K562 (cell line): ENCODE measurements around the gene SFXN3. TPM values are rescaled to one million over a fixed set of nuclear protein-coding genes. Genes with fewer than 3 reads are reported as not detected.

Experiments used
- ATAC-seq: fragments of 200-7000 bp; cut with Tn5 transposase; 3 replicates; pipeline ENCODE4 v1.9.1; 2020; ENCODE audit warnings: moderate library complexity
- BruUV-seq: library from RNA; stranded (reverse); fragments of 400-500 nt; replicated peaks from 2 replicates; lab custom pipeline; 2021; lab: Mats Ljungman, UMichigan
- CTCF ChIA-PET: fragments of 300-600 bp; formaldehyde crosslinking; extraction: SDS; loops from one replicate; lab custom pipeline; 2021; ENCODE audit warnings: low intra/inter-chr PET ratio; lab: Yijun Ruan, JAX
- POLR2A ChIA-PET: fragments of 300-600, 350-650 bp; sonication (Branson Sonifier 250); formaldehyde crosslinking; extraction: SDS; loops from one replicate; lab custom pipeline; 2021; ENCODE audit warnings: antibody characterized with exemption, inconsistent platforms; lab: Yijun Ruan, JAX
- DNase-seq, 4 experiments: peaks; one replicate each; pipeline versions ENCODE4 v3.0.0 to v3.0.0-alpha.2; 2011 to 2018; ENCODE audit warnings: low spot score in 3 of 4, mixed read lengths in 3 of 4; ENCODE audit errors: extremely low read depth in 1 of 4
- FAIRE-seq: peaks from 2 replicates; lab custom pipeline; 2011; peaks lifted over from hg19 to GRCh38; lab: Jason Lieb, UNC
- H2AFZ ChIP-seq: 2 replicates; pipeline ENCODE4 v1.6.0; 2011; ENCODE audit warnings: low read depth, low read length, control low read depth, inconsistent platforms
- H3K27ac ChIP-seq: fragments of 200-600 bp; 3 replicates; pipeline ENCODE4 v1.8.0; 2011; ENCODE audit warnings: low read depth, mild to moderate bottlenecking, control low read depth, inconsistent platforms, low read length, moderate library complexity, mixed read lengths; ENCODE audit errors: extremely low read depth
- H3K27me3 ChIP-seq, 2 experiments: fragments of 300-600 bp in 1 of 2; 2 replicates in 1 of 2; 3 replicates in 1 of 2; pipeline versions ENCODE4 v1.6.0 to v1.8.0; 2011; ENCODE audit warnings: inconsistent platforms in 2 of 2, low read length in 2 of 2, mild to moderate bottlenecking in 1 of 2, mixed read lengths in 1 of 2, moderate library complexity in 1 of 2; ENCODE audit not compliant: control insufficient read depth in 2 of 2, insufficient read depth in 2 of 2
- H3K36me3 ChIP-seq: fragments of 300-600 bp; 3 replicates; pipeline ENCODE4 v1.8.0; 2011; ENCODE audit warnings: mild to moderate bottlenecking, low read length, inconsistent platforms; ENCODE audit not compliant: control insufficient read depth, insufficient read depth
- H3K4me1 ChIP-seq, 2 experiments: fragments of 200-600 bp in 1 of 2; replicated peaks in 1 of 2; 2 replicates in 1 of 2; 3 replicates in 1 of 2; pipeline versions ENCODE4 v1.5.1 to v1.8.0; 2011; ENCODE audit warnings: inconsistent platforms in 2 of 2, low read length in 2 of 2, mild to moderate bottlenecking in 1 of 2, mixed read lengths in 1 of 2, moderate library complexity in 1 of 2; ENCODE audit not compliant: control insufficient read depth in 2 of 2, insufficient read depth in 2 of 2
- H3K4me2 ChIP-seq: 2 replicates; pipeline ENCODE4 v1.6.1; 2011; ENCODE audit warnings: low read length, control low read depth, inconsistent platforms, mixed read lengths; ENCODE audit not compliant: insufficient read depth
- H3K4me3 ChIP-seq: fragments of 200-600 bp; sonication (generic), shearing (Covaris generic); 2 replicates; pipeline ENCODE4 v1.5.1; 2016; ENCODE audit warnings: control low read depth, inconsistent platforms
- H3K79me2 ChIP-seq: fragments of 200-600 bp; 3 replicates; pipeline ENCODE4 v1.8.0; 2011; ENCODE audit warnings: low read length, inconsistent platforms; ENCODE audit not compliant: control insufficient read depth, insufficient read depth
- H3K9ac ChIP-seq, 2 experiments: 2 replicates each; pipeline versions ENCODE4 v1.6.0 to v1.6.1; 2011; ENCODE audit warnings: low read depth in 2 of 2, low read length in 2 of 2, control low read depth in 1 of 2, inconsistent platforms in 1 of 2, mild to moderate bottlenecking in 1 of 2, mixed read lengths in 1 of 2; ENCODE audit not compliant: insufficient read depth in 1 of 2
- H3K9me1 ChIP-seq: one replicate; pipeline ENCODE4 v1.6.0; 2011; ENCODE audit warnings: inconsistent platforms, mild to moderate bottlenecking, low read length, moderate library complexity; ENCODE audit not compliant: control insufficient read depth, insufficient read depth
- H3K9me3 ChIP-seq: replicated peaks from 2 replicates; pipeline ENCODE4 v1.5.1; 2011; ENCODE audit warnings: low read depth, low read length, inconsistent platforms; ENCODE audit not compliant: control insufficient read depth, insufficient read depth
- H4K20me1 ChIP-seq: replicated peaks from 2 replicates; pipeline ENCODE4 v1.6.1; 2011; ENCODE audit warnings: low read length, inconsistent platforms, mixed read lengths; ENCODE audit not compliant: control insufficient read depth, insufficient read depth
- ASH1L ChIP-seq: fragments of 450-650 bp; IDR thresholded peaks from 2 replicates; pipeline ENCODE4 v1.6.1; 2018; ENCODE audit warnings: borderline replicate concordance, mild to moderate bottlenecking, low read depth; ENCODE audit not compliant: partially characterized antibody
- DNMT1 ChIP-seq: fragments of 450-650 bp; IDR thresholded peaks from 2 replicates; pipeline ENCODE4 v1.6.1; 2016; ENCODE audit warnings: antibody characterized with exemption, mild to moderate bottlenecking
- E2F4 ChIP-seq: sonication (generic); formaldehyde crosslinking; IDR thresholded peaks from 2 replicates; pipeline ENCODE4 v1.8.0; 2022; ENCODE audit warnings: mild to moderate bottlenecking, low read depth, missing genetic modification reagents
- EHMT2 ChIP-seq: fragments of 450-650 bp; IDR thresholded peaks from 2 replicates; pipeline ENCODE4 v1.6.1; 2018; ENCODE audit warnings: antibody characterized with exemption
- MAFK ChIP-seq: IDR thresholded peaks from 2 replicates; pipeline ENCODE4 v1.6.1; 2011; ENCODE audit warnings: low read length, improper control_type of control experiment
- OTX1 ChIP-seq: fragments of 450-650 bp; formaldehyde crosslinking; IDR thresholded peaks from 2 replicates; pipeline ENCODE4 v1.4.0; 2022; ENCODE audit warnings: mild to moderate bottlenecking
- TRIM28 ChIP-seq: fragments of 450-650 bp; IDR thresholded peaks from 2 replicates; pipeline ENCODE4 v1.6.1; 2017
- ZEB2 ChIP-seq: fragments of 450-650 bp; IDR thresholded peaks from 2 replicates; pipeline ENCODE4 v1.6.1; 2016
- ZNF445 ChIP-seq: fragments of 250-450 bp; sonication (Bioruptor Pico); IDR thresholded peaks from 2 replicates; pipeline ENCODE4 v1.4.0; 2020; ENCODE audit warnings: low read depth, mild to moderate bottlenecking, moderate library complexity
- ZNF592 ChIP-seq: fragments of 450-650 bp; IDR thresholded peaks from 2 replicates; pipeline ENCODE4 v1.6.1; 2017; ENCODE audit warnings: antibody characterized with exemption, mild to moderate bottlenecking
- WGBS: fragments of 100-300 bp; shearing (Covaris generic); methylation state at CpG from one replicate; pipeline ENCODE4 v1.1.6; 2016; ENCODE audit warnings: low coverage, mixed read lengths; ENCODE audit not compliant: insufficient coverage; ENCODE audit errors: missing lambda C conversion rate; 5-methylcytosine and 5-hydroxymethylcytosine counted together
- in situ Hi-C: fragments of 300-500 bp; cut with MboI; formaldehyde crosslinking; loops from 4 replicates; pipeline ENCODE4 v1.15.0; 2018; ENCODE audit warnings: inconsistent platforms, mixed read lengths
- intact Hi-C: fragments of 100-400 bp; cut with micrococcal nuclease; formaldehyde crosslinking; loops from 2 replicates; pipeline ENCODE4 v1.14.2; 2022
- polyA plus RNA-seq, 8 experiments: library from polyadenylated mRNA; depleted of rRNA in 4 of 8; stranded (reverse) in 5 of 8; unstranded in 3 of 8; fragments of >200 nt; fragmentation: Nextera tagmentation in 2 of 8; fragmentation: Illumina TruSeq in 1 of 8; extraction: Ambion mirVana in 2 of 8; extraction: Trizol in 1 of 8; gene quantifications; 2 replicates each; pipeline versions ENCODE4 v1.2.1 to v1.2.3, GENCODE V29; 2011 to 2014; ENCODE audit warnings: inconsistent platforms in 1 of 8, missing spikeins in 1 of 8
- total RNA-seq, 7 experiments: library from RNA; depleted of rRNA in 6 of 7; stranded (reverse); fragments of >200 nt in 6 of 7; fragmentation: Illumina TruSeq in 2 of 7; extraction: Trizol in 2 of 7; gene quantifications; 2 replicates each; pipeline versions ENCODE4 v1.2.1 to v1.2.3, GENCODE V29; 2011 to 2021; ENCODE audit warnings: low replicate concordance in 1 of 7
- TF ChIP-seq, protein P1 (sequence below), 2 experiments: fragments of 200-800 bp in 1 of 2; sonication (Bioruptor generic) in 1 of 2; sonication (generic) in 1 of 2; formaldehyde crosslinking in 1 of 2; IDR thresholded peaks in 1 of 2; conservative IDR thresholded peaks in 1 of 2; 2 replicates each; pipeline versions ENCODE4 v1.5.0 to v1.6.1; 2016 to 2020; ENCODE audit warnings: missing compliant biosample characterization in 1 of 2, missing genetic modification characterization in 1 of 2, missing genetic modification reagents in 1 of 2
- TF ChIP-seq, protein P2 (sequence below): fragments of 450-650 bp; formaldehyde crosslinking; IDR thresholded peaks from 2 replicates; pipeline ENCODE4 v1.4.0; 2020; ENCODE audit warnings: mild to moderate bottlenecking, moderate library complexity

Gene SFXN3
- total and polyA plus RNA-seq, 9 of the 15 experiments (the other 6 are each of a cell fraction or from before 2014, with no cell fraction given) = 0.24 to 4.6 (median 0.86) TPM

DNA sequence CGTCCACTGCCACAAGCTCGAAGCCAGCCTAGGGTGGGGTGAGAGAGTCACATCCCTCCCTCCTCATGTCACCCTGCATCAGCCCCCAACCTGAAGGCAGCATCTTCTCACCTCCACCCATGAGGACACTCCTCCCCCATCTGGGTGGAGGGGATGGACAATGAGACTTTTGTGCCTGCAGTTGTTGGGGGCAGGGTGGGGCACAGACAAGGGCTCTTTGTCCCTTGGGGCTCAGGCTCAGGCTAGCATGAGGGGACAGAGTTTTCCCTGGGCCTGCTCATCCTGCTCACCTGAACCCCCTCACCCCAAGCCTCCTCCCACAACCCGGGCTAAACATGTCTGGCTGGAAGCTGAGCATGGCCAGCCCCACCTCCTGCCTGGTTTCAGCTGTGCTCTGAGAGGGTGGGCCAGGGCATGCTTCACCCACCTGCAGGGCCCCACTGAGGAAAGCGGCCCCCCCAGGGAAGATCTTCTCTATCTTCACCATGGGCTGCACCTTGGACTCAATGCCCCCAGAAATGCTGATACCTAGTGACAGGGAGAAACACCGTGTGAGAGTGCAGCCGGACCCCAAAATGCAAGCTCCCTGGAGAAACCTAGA is 22.1 kb upstream of the SFXN3 start:
- intact Hi-C loops = no loop called here
- 68% methylated on average over 4 of the region's 6 CpGs for WGBS
- no peaks in the 10 kb centered on the region for H3K9me3 ChIP-seq
- no TSS peak for BruUV-seq
- H3K9ac ChIP-seq = peak overlapping the region in 1 of 2 experiments; percentile 45; a peak in 2 of 4 replicates
- H3K27ac ChIP-seq = no peak overlapping the region
- DNase-seq (no peak), FAIRE-seq (no peak), ATAC-seq (no peak)
- peaks cover 14 to 47% of the 10 kb centered on the region in 2 experiments; a peak in 4 of 5 replicates for H3K4me1 ChIP-seq
- no peaks in the 10 kb centered on the region for H3K27me3 ChIP-seq
- in situ Hi-C loops = no loop called here
- ChIA-PET POLR2A (interaction anchor here (0.7 kb wide), 1 partner anchor 1700 kb away, joined by 3 read pairs; no protein-coding TSS in a partner anchor), CTCF (no interaction called here)
- no peaks in the 10 kb centered on the region for H3K79me2 ChIP-seq
- no peak overlapping the region for H2AFZ ChIP-seq
- H3K4me2 ChIP-seq = no peak overlapping the region
- TF ChIP-seq ZNF592 (no peak), E2F4 (CRISPR knock-in tag) (no peak), OTX1 (CRISPR knock-in tag) (no peak), ASH1L (no peak), EHMT2 (no peak), MAFK (no peak), ZEB2 (no peak), TRIM28 (no peak), ZNF445 (no peak), DNMT1 (no peak)
- TF ChIP-seq, protein P1, sequence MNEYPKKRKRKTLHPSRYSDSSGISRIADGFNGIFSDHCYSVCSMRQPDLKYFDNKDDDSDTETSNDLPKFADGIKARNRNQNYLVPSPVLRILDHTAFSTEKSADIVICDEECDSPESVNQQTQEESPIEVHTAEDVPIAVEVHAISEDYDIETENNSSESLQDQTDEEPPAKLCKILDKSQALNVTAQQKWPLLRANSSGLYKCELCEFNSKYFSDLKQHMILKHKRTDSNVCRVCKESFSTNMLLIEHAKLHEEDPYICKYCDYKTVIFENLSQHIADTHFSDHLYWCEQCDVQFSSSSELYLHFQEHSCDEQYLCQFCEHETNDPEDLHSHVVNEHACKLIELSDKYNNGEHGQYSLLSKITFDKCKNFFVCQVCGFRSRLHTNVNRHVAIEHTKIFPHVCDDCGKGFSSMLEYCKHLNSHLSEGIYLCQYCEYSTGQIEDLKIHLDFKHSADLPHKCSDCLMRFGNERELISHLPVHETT (CRISPR knock-in tag; conservative IDR thresholded peaks at IDR 0.05 in 1 of 2, IDR thresholded peaks at IDR 0.05 in 1 of 2) = no peak
- TF ChIP-seq, protein P2, sequence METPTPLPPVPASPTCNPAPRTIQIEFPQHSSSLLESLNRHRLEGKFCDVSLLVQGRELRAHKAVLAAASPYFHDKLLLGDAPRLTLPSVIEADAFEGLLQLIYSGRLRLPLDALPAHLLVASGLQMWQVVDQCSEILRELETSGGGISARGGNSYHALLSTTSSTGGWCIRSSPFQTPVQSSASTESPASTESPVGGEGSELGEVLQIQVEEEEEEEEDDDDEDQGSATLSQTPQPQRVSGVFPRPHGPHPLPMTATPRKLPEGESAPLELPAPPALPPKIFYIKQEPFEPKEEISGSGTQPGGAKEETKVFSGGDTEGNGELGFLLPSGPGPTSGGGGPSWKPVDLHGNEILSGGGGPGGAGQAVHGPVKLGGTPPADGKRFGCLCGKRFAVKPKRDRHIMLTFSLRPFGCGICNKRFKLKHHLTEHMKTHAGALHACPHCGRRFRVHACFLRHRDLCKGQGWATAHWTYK (CRISPR knock-in tag) = no peak
- no peaks in the 10 kb centered on the region for H3K9me1 ChIP-seq
- H3K4me3 ChIP-seq = no peak overlapping the region
- H3K36me3 ChIP-seq = peaks cover 26% of the 10 kb centered on the region; the same call in 2 of the 3 replicates
- H4K20me1 ChIP-seq = no peaks in the 10 kb centered on the region
